Epithelial cell of esophagus (primary cell): ENCODE data around the gene IQGAP2.

ENCODE experiments used
- DNase-seq: peaks from one replicate; pipeline ENCODE4 v3.0.0; 2010; ENCODE audit warnings: low read depth
- H3K4me3 ChIP-seq: 2 replicates; pipeline ENCODE4 v1.5.1; 2011; ENCODE audit warnings: mild to moderate bottlenecking, low read length, control low read depth
- TF ChIP-seq, protein P1 (sequence below): IDR thresholded peaks from 2 replicates; pipeline ENCODE4 v1.5.1; 2011; ENCODE audit warnings: low read depth, mild to moderate bottlenecking, low read length, control low read depth, inconsistent platforms; ENCODE audit not compliant: insufficient read depth; ENCODE audit errors: missing control alignments

The IQGAP2 gene

DNA sequence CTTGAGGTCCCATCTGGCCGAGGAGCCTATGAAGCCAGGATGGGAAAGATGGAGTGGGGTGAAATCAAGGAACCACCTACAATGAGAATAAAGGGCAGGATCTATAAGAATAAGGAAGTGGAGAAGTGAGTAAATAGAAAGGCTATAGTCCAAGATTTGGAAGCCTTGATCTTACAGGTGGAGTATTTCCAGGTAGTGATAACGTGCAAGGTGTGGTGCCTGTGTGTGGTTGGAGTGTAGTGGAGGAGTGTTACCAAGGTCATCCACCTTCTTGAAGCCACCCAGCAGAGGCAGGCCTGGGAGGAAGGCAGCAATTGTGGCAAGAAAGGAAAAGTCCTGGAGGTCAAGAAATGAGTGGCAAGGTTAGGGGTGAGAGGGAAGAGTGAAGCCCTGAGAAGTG lies 72.9 kb downstream of the IQGAP2 start:
- TF ChIP-seq, protein P1, sequence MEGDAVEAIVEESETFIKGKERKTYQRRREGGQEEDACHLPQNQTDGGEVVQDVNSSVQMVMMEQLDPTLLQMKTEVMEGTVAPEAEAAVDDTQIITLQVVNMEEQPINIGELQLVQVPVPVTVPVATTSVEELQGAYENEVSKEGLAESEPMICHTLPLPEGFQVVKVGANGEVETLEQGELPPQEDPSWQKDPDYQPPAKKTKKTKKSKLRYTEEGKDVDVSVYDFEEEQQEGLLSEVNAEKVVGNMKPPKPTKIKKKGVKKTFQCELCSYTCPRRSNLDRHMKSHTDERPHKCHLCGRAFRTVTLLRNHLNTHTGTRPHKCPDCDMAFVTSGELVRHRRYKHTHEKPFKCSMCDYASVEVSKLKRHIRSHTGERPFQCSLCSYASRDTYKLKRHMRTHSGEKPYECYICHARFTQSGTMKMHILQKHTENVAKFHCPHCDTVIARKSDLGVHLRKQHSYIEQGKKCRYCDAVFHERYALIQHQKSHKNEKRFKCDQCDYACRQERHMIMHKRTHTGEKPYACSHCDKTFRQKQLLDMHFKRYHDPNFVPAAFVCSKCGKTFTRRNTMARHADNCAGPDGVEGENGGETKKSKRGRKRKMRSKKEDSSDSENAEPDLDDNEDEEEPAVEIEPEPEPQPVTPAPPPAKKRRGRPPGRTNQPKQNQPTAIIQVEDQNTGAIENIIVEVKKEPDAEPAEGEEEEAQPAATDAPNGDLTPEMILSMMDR, result no peak
- H3K4me3 ChIP-seq, result no peak overlapping the region
- DNase-seq, result no peak

DNA sequence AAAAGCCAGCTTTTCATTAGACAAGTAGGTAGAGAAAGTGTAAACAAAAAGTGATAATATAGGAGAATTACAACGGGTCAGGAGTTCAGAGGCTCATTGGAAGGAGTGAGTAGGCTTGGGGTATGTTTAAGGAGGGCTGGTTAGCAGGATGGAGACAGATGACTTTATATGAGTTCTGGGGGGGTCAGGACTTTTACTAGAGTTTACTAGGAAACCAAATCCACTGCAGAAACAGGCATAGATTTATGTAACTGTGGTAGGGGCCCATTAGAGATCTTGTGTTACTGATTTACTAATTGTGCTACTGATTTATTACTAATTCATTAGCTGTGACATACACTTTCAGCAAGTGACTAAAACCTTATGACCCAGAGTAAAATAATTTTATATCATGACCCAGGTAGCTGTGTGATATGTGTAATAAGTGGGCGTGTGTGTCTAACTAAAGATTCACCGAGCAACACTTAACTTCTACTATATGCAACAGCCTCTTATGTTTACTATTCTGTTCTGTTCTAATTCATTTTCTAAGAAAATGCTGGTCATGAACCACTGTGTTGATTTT lies 73.5 kb downstream of the IQGAP2 start:
- TF ChIP-seq, protein P1, result no peak
- DNase-seq, result no peak
- H3K4me3 ChIP-seq, result no peak overlapping the region

- DNase-seq, result no peak
- no peak overlapping the region for H3K4me3 ChIP-seq
- TF ChIP-seq, protein P1, result no peak
These were observed 74.0 kb downstream of the IQGAP2 start for GRCh38 chr5:76477061-76477460.

- DNase-seq, result no peak
- TF ChIP-seq, protein P1, result no peak
- no peak overlapping the region for H3K4me3 ChIP-seq
These were observed 74.5 kb downstream of the IQGAP2 start for GRCh38 chr5:76477571-76477970.

DNA sequence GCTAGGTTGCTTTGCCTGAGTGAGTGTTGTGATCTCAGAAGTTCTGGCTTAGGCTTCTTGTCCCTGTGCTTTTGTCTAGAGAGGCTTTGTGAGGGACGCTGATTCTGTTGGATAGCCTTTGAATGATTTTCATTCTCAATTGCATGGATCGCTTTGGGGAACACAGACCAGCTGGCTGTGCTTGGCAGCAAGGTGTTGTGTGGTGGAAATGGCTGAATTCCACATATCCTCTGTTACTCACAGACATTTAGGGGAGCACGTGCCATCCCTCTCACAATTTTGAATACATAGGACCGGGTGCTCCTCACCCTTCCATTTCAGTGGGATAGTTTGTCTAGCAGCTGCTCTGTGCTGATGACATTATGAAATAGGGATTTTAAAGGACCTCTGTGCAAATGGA lies 76.2 kb downstream of the IQGAP2 start:
- no peak overlapping the region for H3K4me3 ChIP-seq
- DNase-seq, result no peak
- TF ChIP-seq, protein P1, result no peak

- TF ChIP-seq, protein P1, result no peak
- no peak for DNase-seq
- no peak overlapping the region for H3K4me3 ChIP-seq
These were observed 77.0 kb downstream of the IQGAP2 start for GRCh38 chr5:76479973-76480667.

GRCh38 chr5:76482984-76483383 lies 79.9 kb downstream of the IQGAP2 start:
- DNase-seq, result no peak
- no peak overlapping the region for H3K4me3 ChIP-seq
- TF ChIP-seq, protein P1, result no peak
